Heart left ventricle (tissue), 16 donors: ENCODE results near the gene CTCF. TPM values are rescaled to one million over a fixed set of nuclear protein-coding genes. Genes with fewer than 3 reads are reported as not detected.

Experiments used
- ATAC-seq, 4 donors: fragments of 200-7000 bp; cut with Tn5 transposase; one replicate each; pipeline ENCODE4 v1.9.1; 2020 to 2022; ENCODE audit warnings: moderate library complexity in 4 of 4, mild to moderate bottlenecking in 3 of 4, moderate number of reproducible peaks in 1 of 4
- DNase-seq, 5 donors: peaks; one replicate each; pipeline ENCODE4 v3.0.0-alpha.2; 2020
- H3K27ac ChIP-seq, 12 donors: fragments of 200-600 bp; sonication (generic) in 4 of 12; one replicate each; pipeline versions ENCODE4 v1.5.0 to v1.8.0; 2016 to 2022; ENCODE audit warnings: mild to moderate bottlenecking in 2 of 12
- H3K27me3 ChIP-seq, 9 donors: fragments of 200-600 bp; sonication (generic) in 2 of 9; one replicate each; pipeline versions ENCODE4 v1.5.1 to v1.8.0; 2016 to 2022; ENCODE audit warnings: mild to moderate bottlenecking in 3 of 9
- H3K36me3 ChIP-seq, 9 donors: fragments of 200-600 bp; sonication (generic) in 2 of 9; one replicate each; pipeline versions ENCODE4 v1.5.0 to v1.8.0; 2018 to 2022; ENCODE audit warnings: mild to moderate bottlenecking in 2 of 9
- H3K4me1 ChIP-seq, 12 donors: fragments of 200-600 bp; sonication (generic) in 4 of 12; one replicate each; pipeline versions ENCODE4 v1.5.0 to v1.8.0; 2016 to 2022; ENCODE audit warnings: mild to moderate bottlenecking in 3 of 12
- H3K4me3 ChIP-seq, 12 donors: fragments of 200-600 bp; sonication (generic) in 4 of 12; one replicate each; pipeline versions ENCODE4 v1.5.0 to v1.8.0; 2017 to 2022; ENCODE audit warnings: mild to moderate bottlenecking in 9 of 12, moderate library complexity in 4 of 12
- H3K9me3 ChIP-seq, 12 donors: fragments of 200-600 bp; sonication (generic) in 4 of 12; one replicate each; pipeline versions ENCODE4 v1.5.0 to v1.8.0; 2016 to 2022; ENCODE audit warnings: mild to moderate bottlenecking in 1 of 12
- CTCF ChIP-seq, 12 donors: fragments of 200-600 bp; sonication (generic) in 4 of 12; IDR thresholded peaks; one replicate each; pipeline versions ENCODE4 v1.5.0 to v1.8.0; 2018 to 2022; ENCODE audit warnings: antibody characterized with exemption in 12 of 12, mild to moderate bottlenecking in 5 of 12
- POLR2A ChIP-seq, 2 donors: fragments of 450-650 bp; IDR thresholded peaks; one replicate each; pipeline ENCODE4 v1.6.1; 2017; ENCODE audit warnings: antibody characterized with exemption in 2 of 2, mild to moderate bottlenecking in 2 of 2, moderate library complexity in 2 of 2
- whole genome bisulfite sequencing, 4 donors: extraction: QIAGEN DNeasy Blood & Tissue Kit in 2 of 4; methylation state at CpG; one replicate each; pipeline versions ENCODE4 v1.1.5 to v1.1.7; 2013 to 2018; 5-methylcytosine and 5-hydroxymethylcytosine counted together
- intact Hi-C, 10 donors: fragments of 100-400 bp; cut with DNase I; formaldehyde crosslinking; loops; one replicate each; pipeline versions ENCODE4 v1.11.1 to v1.14.2; 2022
- polyA plus RNA-seq, 2 donors: library from polyadenylated mRNA; stranded (reverse); fragments of 200-250 nt; gene quantifications; one replicate each; pipeline ENCODE4 v1.2.3, GENCODE V29; 2013
- total RNA-seq, 9 donors: library from RNA; depleted of rRNA in 2 of 9; stranded (reverse); fragments of >200 nt in 2 of 9; fragmentation: NEBNext Ultra II Directional in 3 of 9; extraction: Animal tissue kit (Norgen Biotek cat#: 25700) in 3 of 9; gene quantifications; one replicate each; pipeline versions ENCODE4 v1.1.0 to v1.2.4, GENCODE V29; 2016 to 2023
- donor health status: ischemic (EF 13 %, LVEDD 7.1; RV severe dilation, severe dysfunction).
- donor health status: healthy with polysubstance abuse.
- donor health status: DM: no; HTN: yes; CAD: no.
- donor health status: DM: no; HTN: no; CAD: no.
- donor health status: ischemic (EF 25% LVEDD 6.9; RV normal size, moderate dysfunction).
- donor health status: ischemic (EF 25% LVEDD 5.7; RV mildly dilated, moderate dysfunction).
- donor health status: healthy.
- donor health status: DM: yes; HTN: yes; CAD: no.
- donor health status: ischemic (EF 35%, LVEDD 5.7; RV mildly dilated, moderate dysfunction).
- donor health status: nonischemic (EF 11% LVEDD 7.7; RV severe dilation, severe dysfunction).
- donor health status: DM: yes; HTN: yes; CAD: no.
- donor health status: PGD.
- donor health status: ischemic (EF 29% LVEDD 5.4; RV normal size, mild dysfunction).
- donor health status: nonischemic (EF 23%, LVEDD 6.1; RV moderate dilation, normal function).

CTCF gene
- total and polyA plus RNA-seq, 11 donors, result 13.9 to 35.8 (median 25.3) TPM

GRCh38 chr16:67664871-67665270 is 102.5 kb downstream of the CTCF start:
- no peaks in the 10 kb centered on the region for H3K27me3 ChIP-seq
- intact Hi-C loops, result loop anchor here in 7 of 10 donors (5.0 to 10.0 kb wide), 3 partner anchors 103 to 170 kb away; partner anchors contain the start of gene CTCF (in 3 of the 7)
- DNase-seq, result peak in 1 of 5 donors; percentile 17
- no peak for ATAC-seq
- no peak overlapping the region for H3K4me3 ChIP-seq
- WGBS, 4 donors, result 94 to 98% (median 96%) methylated on average over 7 of the region's 7 CpGs
- TF ChIP-seq CTCF (IDR thresholded peaks at IDR 0.05), result no peak
- no peak for TF ChIP-seq POLR2A (IDR thresholded peaks at IDR 0.05)
- peaks cover 0 to 13% (median 0%) of the 10 kb centered on the region in 9 donors for H3K36me3 ChIP-seq
- H3K4me1 ChIP-seq, result peaks cover 4 to 39% (median 28%) of the 10 kb centered on the region in 12 donors
- H3K27ac ChIP-seq, result no peak overlapping the region
- no peaks in the 10 kb centered on the region for H3K9me3 ChIP-seq

GRCh38 chr16:67665598-67665997 is 103.3 kb downstream of the CTCF start:
- intact Hi-C loops, result loop anchor here in 7 of 10 donors (5.0 to 10.0 kb wide), 3 partner anchors 103 to 169 kb away; partner anchors contain the start of gene CTCF (in 3 of the 7)

GRCh38 chr16:67666032-67666551 is 103.8 kb downstream of the CTCF start:
- no peak for TF ChIP-seq POLR2A (IDR thresholded peaks at IDR 0.05)
- no peak for TF ChIP-seq CTCF (IDR thresholded peaks at IDR 0.05)
- H3K27ac ChIP-seq, result peak overlapping the region in 11 of 12 donors; percentile 85 to 94 (median 89)
- peak overlapping the region; percentile 65 to 94 (median 77) for H3K4me3 ChIP-seq
- peaks cover 0 to 13% (median 0%) of the 10 kb centered on the region in 9 donors for H3K36me3 ChIP-seq
- no peaks in the 10 kb centered on the region for H3K27me3 ChIP-seq
- WGBS, 4 donors, result 1 to 2% (median 2%) methylated on average over 15 to 46 of the region's 46 CpGs
- no peaks in the 10 kb centered on the region for H3K9me3 ChIP-seq
- ATAC-seq (peak in 2 of 4 donors; percentile 3 to 15), DNase-seq (peak in 2 of 5 donors; percentile 30 to 62)
- peaks cover 4 to 36% (median 26%) of the 10 kb centered on the region in 12 donors for H3K4me1 ChIP-seq
- intact Hi-C loops, result loop anchor here in 8 of 10 donors (2.0 to 10.0 kb wide), 5 partner anchors 103 to 169 kb away; partner anchors contain the start of gene CTCF (in 5 of the 8)

More at GRCh38 chr16:67665598-67665997, 103.3 kb downstream of the CTCF start:
- ATAC-seq, result no peak
- Histone ChIP-seq H3K36me3 (peaks cover 0 to 13% (median 0%) of the 10 kb centered on the region in 9 donors), H3K27ac (peak overlapping the region in 6 of 12 donors; percentile 87 to 94 (median 90)), H3K27me3 (no peaks in the 10 kb centered on the region), H3K9me3 (no peaks in the 10 kb centered on the region), H3K4me3 (peak overlapping the region in 11 of 12 donors; percentile 65 to 94 (median 80)), H3K4me1 (peaks cover 4 to 39% (median 28%) of the 10 kb centered on the region in 12 donors)
- no peak for TF ChIP-seq CTCF (IDR thresholded peaks at IDR 0.05)
- no peak for TF ChIP-seq POLR2A (IDR thresholded peaks at IDR 0.05)
- 75 to 79% (median 78%) methylated on average over 5 of the region's 5 CpGs for WGBS, 4 donors
- no peak for DNase-seq
